SJCRH30 (cell line): Measurements from ENCODE around the gene PPP1R8. TPM values are rescaled to one million over a fixed set of nuclear protein-coding genes. Genes with fewer than 3 reads are reported as not detected.

Experiments used
- DNase-seq, 2 experiments: peaks; one replicate each; pipeline ENCODE4 v3.0.0-alpha.2; 2015 to 2020
- H3K27ac ChIP-seq: fragments of 250-450 bp; sonication (Bioruptor Pico); 2 replicates; pipeline ENCODE4 v1.5.1; 2020; ENCODE audit warnings: mild to moderate bottlenecking, moderate library complexity
- H3K27me3 ChIP-seq: fragments of 250-450 bp; sonication (Bioruptor Pico); 2 replicates; pipeline ENCODE4 v1.5.1; 2020; ENCODE audit warnings: mild to moderate bottlenecking, moderate library complexity
- H3K36me3 ChIP-seq: fragments of 250-450 bp; sonication (Bioruptor Pico); 2 replicates; pipeline ENCODE4 v1.5.1; 2020; ENCODE audit warnings: mild to moderate bottlenecking, moderate library complexity
- H3K4me1 ChIP-seq: fragments of 250-450 bp; sonication (Bioruptor Pico); 2 replicates; pipeline ENCODE4 v1.5.1; 2020; ENCODE audit warnings: mild to moderate bottlenecking, moderate library complexity
- H3K4me3 ChIP-seq: fragments of 250-450 bp; sonication (Bioruptor Pico); 2 replicates; pipeline ENCODE4 v1.5.1; 2020; ENCODE audit warnings: mild to moderate bottlenecking, moderate library complexity
- H3K9me3 ChIP-seq: fragments of 250-450 bp; sonication (Bioruptor Pico); replicated peaks from 2 replicates; pipeline ENCODE4 v1.5.1; 2020; ENCODE audit warnings: mild to moderate bottlenecking, moderate library complexity
- total RNA-seq: library from RNA; depleted of rRNA; stranded (reverse); fragments of >200 nt; shearing (Covaris generic); gene quantifications from 2 replicates; pipeline ENCODE4 v1.2.3, GENCODE V29; 2014; rRNA removed

Gene PPP1R8
- total RNA-seq, 1 experiment from 2014 or later = 84.5 TPM

GRCh38 chr1:27886744-27887143, 56.2 kb downstream of the PPP1R8 start:
- H3K4me1 ChIP-seq = peaks cover 28% of the 10 kb centered on the region
- peaks cover 13% of the 10 kb centered on the region for H3K36me3 ChIP-seq
- H3K27ac ChIP-seq = no peak overlapping the region
- H3K4me3 ChIP-seq = no peak overlapping the region
- no peaks in the 10 kb centered on the region for H3K9me3 ChIP-seq
- DNase-seq = no peak
- no peaks in the 10 kb centered on the region for H3K27me3 ChIP-seq

GRCh38 chr1:27887215-27888021, 56.8 kb downstream of the PPP1R8 start:
- H3K4me1 ChIP-seq = peaks cover 28% of the 10 kb centered on the region
- H3K27me3 ChIP-seq = no peaks in the 10 kb centered on the region
- no peak overlapping the region for H3K4me3 ChIP-seq
- H3K9me3 ChIP-seq = no peaks in the 10 kb centered on the region
- no peak for DNase-seq
- peaks cover 20% of the 10 kb centered on the region for H3K36me3 ChIP-seq
- no peak overlapping the region for H3K27ac ChIP-seq

- peaks cover 39% of the 10 kb centered on the region for H3K36me3 ChIP-seq
- H3K9me3 ChIP-seq = no peaks in the 10 kb centered on the region
- no peaks in the 10 kb centered on the region for H3K27me3 ChIP-seq
- DNase-seq = no peak
- no peak overlapping the region for H3K4me3 ChIP-seq
- H3K4me1 ChIP-seq = peaks cover 23% of the 10 kb centered on the region
- no peak overlapping the region for H3K27ac ChIP-seq
Observed at GRCh38 chr1:27889506-27889905, 58.9 kb downstream of the PPP1R8 start.

- H3K4me1 ChIP-seq = peaks cover 6% of the 10 kb centered on the region
- no peak overlapping the region for H3K27ac ChIP-seq
- H3K4me3 ChIP-seq = no peak overlapping the region
- H3K36me3 ChIP-seq = peaks cover 57% of the 10 kb centered on the region
- DNase-seq = no peak
- no peaks in the 10 kb centered on the region for H3K27me3 ChIP-seq
- no peaks in the 10 kb centered on the region for H3K9me3 ChIP-seq
Observed at GRCh38 chr1:27891196-27891889, 60.8 kb downstream of the PPP1R8 start.

GRCh38 chr1:27894521-27894920, 63.9 kb downstream of the PPP1R8 start:
- H3K27me3 ChIP-seq = no peaks in the 10 kb centered on the region
- no peak overlapping the region for H3K4me3 ChIP-seq
- DNase-seq = no peak
- H3K27ac ChIP-seq = no peak overlapping the region
- no peaks in the 10 kb centered on the region for H3K4me1 ChIP-seq
- no peaks in the 10 kb centered on the region for H3K9me3 ChIP-seq
- H3K36me3 ChIP-seq = peaks cover 73% of the 10 kb centered on the region

Other genes starting within 250 kb of the PPP1R8 start
- gene AHDC1, start 226.6 kb upstream of the PPP1R8 start, total RNA-seq = 29.7 and 30.6 TPM in 2 replicates
- not detected in 2 replicates for gene FGR, start 195.6 kb upstream of the PPP1R8 start, total RNA-seq
- gene IFI6, start 158.6 kb upstream of the PPP1R8 start, total RNA-seq = 5.8 and 6.8 TPM in 2 replicates
- gene FAM76A, start 104.8 kb upstream of the PPP1R8 start, total RNA-seq = 8.4 and 13.0 TPM in 2 replicates
- gene STX12, start 57.6 kb upstream of the PPP1R8 start, total RNA-seq = 28.1 and 30.9 TPM in 2 replicates
- gene THEMIS2, start 41.8 kb downstream of the PPP1R8 start, total RNA-seq = 13.4 and 13.7 TPM in 2 replicates
- gene RPA2, start 83.8 kb downstream of the PPP1R8 start, total RNA-seq = 175 and 202 TPM in 2 replicates
- gene SMPDL3B, start 104.2 kb downstream of the PPP1R8 start, total RNA-seq = 0.15 and 0.16 TPM in 2 replicates
- not detected in 2 replicates for gene XKR8, start 129.2 kb downstream of the PPP1R8 start, total RNA-seq